Stomach (tissue), 9 donors: ENCODE measurements around the gene SH3PXD2A. TPM values are rescaled to one million over a fixed set of nuclear protein-coding genes. Genes with fewer than 3 reads are reported as not detected.

Source experiments
- DNase-seq, 2 donors: peaks; one replicate each; pipeline versions ENCODE4 v3.0.0 to v3.0.0-alpha.2; 2013 to 2019
- H3K27ac ChIP-seq, 5 donors: fragments of 200-600 bp in 4 of 5; sonication (generic) in 4 of 5; one replicate each; pipeline ENCODE4 v1.5.1; 2013 to 2019; ENCODE audit warnings: mild to moderate bottlenecking in 1 of 5, moderate library complexity in 1 of 5
- H3K27me3 ChIP-seq, 3 donors: fragments of 200-600 bp; sonication (generic); one replicate each; pipeline ENCODE4 v1.5.1; 2017 to 2019; ENCODE audit warnings: mixed run types in 1 of 3
- H3K36me3 ChIP-seq, 4 donors: fragments of 200-600 bp; sonication (generic); 1 replicate in 3 of 4; 2 replicates in 1 of 4; pipeline ENCODE4 v1.5.1; 2016 to 2019
- H3K4me1 ChIP-seq, 4 donors: fragments of 200-600 bp; sonication (generic); one replicate each; pipeline ENCODE4 v1.5.1; 2016 to 2019
- H3K4me3 ChIP-seq, 4 donors: fragments of 200-600 bp; sonication (generic) in 3 of 4; one replicate each; pipeline ENCODE4 v1.5.1; 2016 to 2019; ENCODE audit warnings: mild to moderate bottlenecking in 1 of 4
- H3K9me3 ChIP-seq, 4 donors: fragments of 200-600 bp; sonication (generic); one replicate each; pipeline ENCODE4 v1.5.1; 2016 to 2019
- EP300 ChIP-seq: sonication (generic); formaldehyde crosslinking; IDR thresholded peaks from one replicate; pipeline ENCODE4 v1.6.1; 2017; ENCODE audit warnings: antibody characterized with exemption
- POLR2A ChIP-seq, 4 donors: fragments of 450-650 bp; IDR thresholded peaks; one replicate each; pipeline ENCODE4 v1.6.1; 2016; ENCODE audit warnings: antibody characterized with exemption in 4 of 4, control low read depth in 2 of 4, mild to moderate bottlenecking in 1 of 4, moderate library complexity in 1 of 4
- POLR2AphosphoS5 ChIP-seq, 3 donors: sonication (generic); formaldehyde crosslinking; IDR thresholded peaks; one replicate each; pipeline ENCODE4 v1.6.1; 2016; ENCODE audit warnings: antibody characterized with exemption in 3 of 3
- WGBS, 5 donors: extraction: QIAGEN DNeasy Blood & Tissue Kit in 3 of 5; methylation state at CpG; one replicate each; pipeline versions ENCODE4 v1.1.5 to v1.1.7; 2013 to 2018; 5-methylcytosine and 5-hydroxymethylcytosine counted together
- intact Hi-C: fragments of 100-400 bp; cut with DNase I; formaldehyde crosslinking; loops from one replicate; pipeline ENCODE4 v1.15.1; 2023; ENCODE audit warnings: low total_unique reads
- polyA plus RNA-seq, 3 donors: library from polyadenylated mRNA; stranded (reverse); fragments of 200-250 nt; gene quantifications; one replicate each; pipeline ENCODE4 v1.2.3, GENCODE V29; 2013
- total RNA-seq, 5 donors: library from RNA; depleted of rRNA; stranded (reverse); fragments of >200 nt; gene quantifications; one replicate each; pipeline versions ENCODE4 v1.1.0 to v1.2.3, GENCODE V29; 2014 to 2016
- TF ChIP-seq, protein P1 (sequence below), 7 experiments: fragments of 450-650 bp in 4 of 7; fragments of 200-600 bp in 3 of 7; sonication (generic) in 3 of 7; IDR thresholded peaks; one replicate each; pipeline ENCODE4 v1.5.1; 2016 to 2019; ENCODE audit warnings: antibody characterized with exemption in 7 of 7, control low read depth in 2 of 7, mild to moderate bottlenecking in 1 of 7
- donor health status: healthy with polysubstance abuse.
- donor health status: Bipolar disorder and iron deficiency.
- donor health status: healthy.

Gene SH3PXD2A
- total and polyA plus RNA-seq, 8 donors, result 12.8 to 51.6 (median 24.0) TPM

DNA sequence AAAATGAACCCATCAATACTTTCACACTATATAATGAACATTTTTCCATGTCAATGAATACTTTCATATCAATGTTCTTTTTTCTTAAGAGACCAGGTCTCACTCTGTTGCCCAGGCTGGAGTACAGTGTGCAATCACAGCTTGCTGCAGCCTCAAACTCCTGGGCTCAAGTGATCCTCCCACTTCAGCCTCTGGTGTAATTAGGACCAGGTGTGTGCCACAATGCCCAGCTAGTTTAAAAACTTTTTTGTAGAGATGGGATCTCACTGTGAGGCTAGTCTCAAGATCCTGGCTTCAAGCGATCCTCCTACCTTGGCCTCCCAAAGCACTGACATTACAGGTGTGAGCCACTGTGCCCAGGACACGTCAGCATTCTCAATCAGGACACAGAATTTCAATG, 85.2 kb downstream of the SH3PXD2A start:
- WGBS, 5 donors, result 93 to 100% (median 97%) methylated on average over 2 of the region's 2 CpGs; no CpG with 5 or more reads in 1 of the 5 donors
- Histone ChIP-seq H3K4me3 (no peak overlapping the region), H3K27me3 (no peaks in the 10 kb centered on the region), H3K27ac (no peak overlapping the region), H3K9me3 (no peaks in the 10 kb centered on the region), H3K36me3 (no peaks in the 10 kb centered on the region), H3K4me1 (peaks cover 12 to 34% (median 25%) of the 10 kb centered on the region in 4 donors)
- intact Hi-C loops, result no loop called here
- TF ChIP-seq EP300 (no peak), POLR2A (IDR thresholded peaks at IDR 0.05) (no peak), POLR2AphosphoS5 (IDR thresholded peaks at IDR 0.05) (no peak)
- TF ChIP-seq, protein P1, sequence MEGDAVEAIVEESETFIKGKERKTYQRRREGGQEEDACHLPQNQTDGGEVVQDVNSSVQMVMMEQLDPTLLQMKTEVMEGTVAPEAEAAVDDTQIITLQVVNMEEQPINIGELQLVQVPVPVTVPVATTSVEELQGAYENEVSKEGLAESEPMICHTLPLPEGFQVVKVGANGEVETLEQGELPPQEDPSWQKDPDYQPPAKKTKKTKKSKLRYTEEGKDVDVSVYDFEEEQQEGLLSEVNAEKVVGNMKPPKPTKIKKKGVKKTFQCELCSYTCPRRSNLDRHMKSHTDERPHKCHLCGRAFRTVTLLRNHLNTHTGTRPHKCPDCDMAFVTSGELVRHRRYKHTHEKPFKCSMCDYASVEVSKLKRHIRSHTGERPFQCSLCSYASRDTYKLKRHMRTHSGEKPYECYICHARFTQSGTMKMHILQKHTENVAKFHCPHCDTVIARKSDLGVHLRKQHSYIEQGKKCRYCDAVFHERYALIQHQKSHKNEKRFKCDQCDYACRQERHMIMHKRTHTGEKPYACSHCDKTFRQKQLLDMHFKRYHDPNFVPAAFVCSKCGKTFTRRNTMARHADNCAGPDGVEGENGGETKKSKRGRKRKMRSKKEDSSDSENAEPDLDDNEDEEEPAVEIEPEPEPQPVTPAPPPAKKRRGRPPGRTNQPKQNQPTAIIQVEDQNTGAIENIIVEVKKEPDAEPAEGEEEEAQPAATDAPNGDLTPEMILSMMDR (IDR thresholded peaks at IDR 0.05), result no peak
- no peak for DNase-seq

DNA sequence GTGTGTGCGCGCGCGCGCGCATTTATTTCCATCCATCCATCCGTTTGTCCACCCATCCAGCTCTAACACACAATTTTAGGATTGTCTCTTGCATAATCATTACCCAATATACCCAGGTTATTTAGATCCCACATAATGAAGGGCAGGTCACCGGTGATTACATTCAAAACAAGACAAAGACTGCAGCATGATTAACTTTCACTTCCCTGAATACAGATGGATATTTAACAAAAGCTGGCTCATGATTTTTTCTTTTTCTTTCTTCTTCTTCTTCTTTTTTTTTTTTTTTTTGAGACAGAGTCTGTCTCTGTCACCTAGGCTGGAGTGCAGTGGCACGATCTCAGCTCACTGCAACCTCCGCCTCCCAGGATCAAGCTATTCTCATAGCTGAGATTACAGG, 86.2 kb downstream of the SH3PXD2A start:
- intact Hi-C loops, result no loop called here
- WGBS, 5 donors, result 94 to 97% (median 96%) methylated on average over 10 of the region's 10 CpGs
- no peak overlapping the region for H3K4me3 ChIP-seq
- no peak overlapping the region for H3K27ac ChIP-seq
- TF ChIP-seq POLR2AphosphoS5 (IDR thresholded peaks at IDR 0.05) (no peak), POLR2A (IDR thresholded peaks at IDR 0.05) (no peak)
- TF ChIP-seq, protein P1 (IDR thresholded peaks at IDR 0.05), result no peak
- DNase-seq, result no peak
- H3K36me3 ChIP-seq, result no peaks in the 10 kb centered on the region
- H3K4me1 ChIP-seq, result peaks cover 12 to 42% (median 25%) of the 10 kb centered on the region in 4 donors
- H3K9me3 ChIP-seq, result no peaks in the 10 kb centered on the region
- H3K27me3 ChIP-seq, result no peaks in the 10 kb centered on the region

GRCh38 chr10:103768345-103768744, 87.0 kb downstream of the SH3PXD2A start:
- intact Hi-C loops, result no loop called here
- no peak overlapping the region for H3K4me3 ChIP-seq
- 84 to 93% (median 86%) methylated on average over 11 of the region's 11 CpGs for WGBS, 5 donors
- no peaks in the 10 kb centered on the region for H3K27me3 ChIP-seq
- DNase-seq, result no peak
- H3K27ac ChIP-seq, result no peak overlapping the region
- no peaks in the 10 kb centered on the region for H3K36me3 ChIP-seq
- H3K9me3 ChIP-seq, result no peaks in the 10 kb centered on the region
- TF ChIP-seq, protein P1 (IDR thresholded peaks at IDR 0.05), result no peak
- no peak for TF ChIP-seq POLR2A (IDR thresholded peaks at IDR 0.05)
- TF ChIP-seq EP300, result no peak
- TF ChIP-seq POLR2AphosphoS5 (IDR thresholded peaks at IDR 0.05), result no peak
- peaks cover 12 to 47% (median 26%) of the 10 kb centered on the region in 4 donors for H3K4me1 ChIP-seq

DNA sequence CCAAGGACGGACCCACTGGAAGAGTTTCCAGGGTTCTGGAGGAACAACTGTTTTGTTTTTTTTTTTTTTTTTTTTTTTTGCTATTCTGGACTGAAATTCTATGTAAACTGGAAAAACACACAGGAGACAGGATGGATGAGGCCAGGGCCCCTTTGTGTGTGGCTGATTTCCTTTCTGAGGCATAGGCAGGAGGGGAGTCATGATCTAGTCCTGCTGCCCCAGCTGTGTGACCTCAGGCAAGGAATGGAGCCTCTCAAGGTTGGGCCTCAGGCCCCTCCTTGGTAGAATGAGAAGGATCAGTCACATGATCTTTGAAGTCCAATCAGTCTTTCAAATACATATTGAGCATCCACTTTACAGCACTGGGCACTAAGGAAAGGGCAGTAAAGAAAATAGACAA, 87.6 kb downstream of the SH3PXD2A start:
- WGBS, 5 donors, result 31 to 100% (median 90%) methylated on average over 1 of the region's 1 CpG
- TF ChIP-seq POLR2A (IDR thresholded peaks at IDR 0.05), result no peak
- TF ChIP-seq EP300, result no peak
- TF ChIP-seq POLR2AphosphoS5 (IDR thresholded peaks at IDR 0.05), result no peak
- TF ChIP-seq, protein P1 (IDR thresholded peaks at IDR 0.05), result no peak
- no peak for DNase-seq

More for the DNA sequence above, 87.6 kb downstream of the SH3PXD2A start:
- H3K27ac ChIP-seq, result no peak overlapping the region
- no peaks in the 10 kb centered on the region for H3K9me3 ChIP-seq
- H3K27me3 ChIP-seq, result no peaks in the 10 kb centered on the region
- intact Hi-C loops, result no loop called here
- H3K4me1 ChIP-seq, result peaks cover 8 to 47% (median 25%) of the 10 kb centered on the region in 4 donors
- H3K36me3 ChIP-seq, result no peaks in the 10 kb centered on the region
- no peak overlapping the region for H3K4me3 ChIP-seq
